PFSK-1 (cell line): ENCODE results near the gene GRAMD1C.

Experiments
- FOXP2 ChIP-seq: optimal IDR thresholded peaks from 2 replicates; pipeline ENCODE3; 2011; ENCODE audit warnings: borderline replicate concordance, control low read depth, inconsistent platforms; ENCODE audit not compliant: insufficient read depth; ENCODE audit errors: extremely low read length, extremely low read depth
- POLR2AphosphoS5 ChIP-seq: IDR thresholded peaks from 2 replicates; pipeline ENCODE4 v1.6.1; 2012; ENCODE audit warnings: low read depth, mild to moderate bottlenecking, control low read depth, low read length, moderate library complexity
- REST ChIP-seq, 2 experiments: IDR thresholded peaks; 2 replicates each; pipeline versions ENCODE4 v1.6.1 to v1.8.0; 2011 to 2012; ENCODE audit warnings: low read depth in 2 of 2, low read length in 2 of 2, control low read depth in 1 of 2, inconsistent platforms in 1 of 2, mild to moderate bottlenecking in 1 of 2, moderate library complexity in 1 of 2; ENCODE audit not compliant: insufficient read depth in 1 of 2
- SIN3A ChIP-seq: IDR thresholded peaks from 2 replicates; pipeline ENCODE4 v1.6.1; 2012; ENCODE audit warnings: mild to moderate bottlenecking, low read length, moderate library complexity, borderline replicate concordance; ENCODE audit not compliant: insufficient read depth
- TAF1 ChIP-seq: IDR thresholded peaks from 2 replicates; pipeline ENCODE4 v1.6.1; 2012; ENCODE audit warnings: low read length, control low read depth, borderline replicate concordance; ENCODE audit not compliant: insufficient read depth

GRAMD1C gene

GRCh38 chr3:113948015-113948917 is 109.7 kb downstream of the GRAMD1C start:
- TF ChIP-seq POLR2AphosphoS5 = no peak
- no peak for TF ChIP-seq TAF1
- TF ChIP-seq FOXP2 = no peak
- TF ChIP-seq REST (IDR thresholded peaks at IDR 0.05; ENCODE audit: insufficient read depth in 1 of 2, low read depth in 2 of 2, low read length in 2 of 2) = no peak
- no peak for TF ChIP-seq SIN3A

GRCh38 chr3:113952921-113953320 is 114.3 kb downstream of the GRAMD1C start:
- no peak for TF ChIP-seq FOXP2
- TF ChIP-seq TAF1 = no peak
- no peak for TF ChIP-seq POLR2AphosphoS5
- no peak for TF ChIP-seq REST (IDR thresholded peaks at IDR 0.05; ENCODE audit: insufficient read depth in 1 of 2, low read depth in 2 of 2, low read length in 2 of 2)
- TF ChIP-seq SIN3A = no peak

GRCh38 chr3:113953677-113954076 is 115.1 kb downstream of the GRAMD1C start:
- TF ChIP-seq TAF1 (no peak), REST (IDR thresholded peaks at IDR 0.05; ENCODE audit: insufficient read depth in 1 of 2, low read depth in 2 of 2, low read length in 2 of 2) (no peak)

GRCh38 chr3:113954091-113954685 is 115.6 kb downstream of the GRAMD1C start:
- TF ChIP-seq SIN3A (no peak), TAF1 (no peak), POLR2AphosphoS5 (no peak), FOXP2 (no peak), REST (IDR thresholded peaks at IDR 0.05; ENCODE audit: insufficient read depth in 1 of 2, low read depth in 2 of 2, low read length in 2 of 2) (no peak)
